Astrocyte (in vitro differentiated cells and primary cell): Measurements from ENCODE around the gene DOCK2.

Experiments
- CTCF ChIP-seq: IDR thresholded peaks from 2 replicates; pipeline ENCODE4 v1.5.1; 2011; ENCODE audit warnings: low read depth, mild to moderate bottlenecking, inconsistent platforms, low read length, moderate library complexity; ENCODE audit not compliant: insufficient read depth
- EZH2 ChIP-seq: IDR thresholded peaks from 2 replicates; pipeline ENCODE4 v1.6.1; 2012; ENCODE audit warnings: mild to moderate bottlenecking, low read length, inconsistent platforms; ENCODE audit not compliant: insufficient read depth

GRCh38 chr5:169649486-169649885 is 12.4 kb downstream of the DOCK2 start:
- TF ChIP-seq CTCF (no peak), EZH2 (no peak)
